ENCODE measurements around the gene DYRK1A. TPM values are rescaled to one million over a fixed set of nuclear protein-coding genes. Genes with fewer than 3 reads are reported as not detected.

DYRK1A gene
- total RNA-seq, 4 donors from 2014 or later: 71.5 to 116 (median 90.9) TPM

DNA sequence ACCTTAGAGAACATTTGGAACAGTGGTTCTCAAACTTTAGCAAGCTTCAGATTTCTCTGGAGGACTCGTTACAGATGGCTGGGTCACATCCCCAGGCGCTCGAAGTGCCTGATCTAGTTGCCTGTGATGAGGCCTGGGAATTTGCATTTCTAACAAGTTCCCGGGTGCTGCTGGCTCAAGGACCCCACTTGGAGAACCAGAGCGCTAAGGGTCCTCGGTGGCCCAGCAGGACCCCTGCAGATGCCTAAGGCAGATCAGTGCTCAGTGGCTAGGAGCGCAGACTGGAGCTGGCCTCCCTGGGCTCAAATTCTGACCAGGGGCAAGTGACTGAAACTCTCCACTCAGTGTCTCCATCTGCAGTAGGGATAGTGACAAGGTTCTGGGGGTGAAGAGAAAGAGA, 208.2 kb downstream of the DYRK1A start:
- no peak for DNase-seq
- no peaks in the 10 kb centered on the region for H3K27me3 ChIP-seq
- H3K27ac ChIP-seq: no peak overlapping the region
- WGBS, 2 donors (ENCODE audit: low coverage in 1 of 2): 95% methylated on average over 7 of the region's 7 CpGs; no CpG with 5 or more reads in 1 of the 2 donors
- H3K9me3 ChIP-seq: peaks cover 6 to 10% of the 10 kb centered on the region in 2 donors
- intact Hi-C loops (cut with DNase I; ENCODE audit: low total_unique reads): no loop called here
- H3K4me3 ChIP-seq: no peak overlapping the region
- no peaks in the 10 kb centered on the region for H3K4me1 ChIP-seq
- no peaks in the 10 kb centered on the region for H3K36me3 ChIP-seq
- TF ChIP-seq POLR2AphosphoS5 (IDR thresholded peaks at IDR 0.05): no peak
- TF ChIP-seq, protein P1, sequence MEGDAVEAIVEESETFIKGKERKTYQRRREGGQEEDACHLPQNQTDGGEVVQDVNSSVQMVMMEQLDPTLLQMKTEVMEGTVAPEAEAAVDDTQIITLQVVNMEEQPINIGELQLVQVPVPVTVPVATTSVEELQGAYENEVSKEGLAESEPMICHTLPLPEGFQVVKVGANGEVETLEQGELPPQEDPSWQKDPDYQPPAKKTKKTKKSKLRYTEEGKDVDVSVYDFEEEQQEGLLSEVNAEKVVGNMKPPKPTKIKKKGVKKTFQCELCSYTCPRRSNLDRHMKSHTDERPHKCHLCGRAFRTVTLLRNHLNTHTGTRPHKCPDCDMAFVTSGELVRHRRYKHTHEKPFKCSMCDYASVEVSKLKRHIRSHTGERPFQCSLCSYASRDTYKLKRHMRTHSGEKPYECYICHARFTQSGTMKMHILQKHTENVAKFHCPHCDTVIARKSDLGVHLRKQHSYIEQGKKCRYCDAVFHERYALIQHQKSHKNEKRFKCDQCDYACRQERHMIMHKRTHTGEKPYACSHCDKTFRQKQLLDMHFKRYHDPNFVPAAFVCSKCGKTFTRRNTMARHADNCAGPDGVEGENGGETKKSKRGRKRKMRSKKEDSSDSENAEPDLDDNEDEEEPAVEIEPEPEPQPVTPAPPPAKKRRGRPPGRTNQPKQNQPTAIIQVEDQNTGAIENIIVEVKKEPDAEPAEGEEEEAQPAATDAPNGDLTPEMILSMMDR (IDR thresholded peaks at IDR 0.05): no peak
- TF ChIP-seq POLR2A (IDR thresholded peaks at IDR 0.05): no peak
- no peak for TF ChIP-seq EP300 (IDR thresholded peaks at IDR 0.05; ENCODE audit: low read depth)
- in situ Hi-C loops (cut with MboI; ENCODE audit: low pct_ligation_motif_present in 1 of 4, low pct_unique_long_range_greater_than_20kb in 1 of 4, low sequenced_read_pairs in 3 of 4): loop anchor here in 1 of 4 donors (25.0 kb wide), 1 partner anchor 587 kb away; no protein-coding TSS in a partner anchor

DNA sequence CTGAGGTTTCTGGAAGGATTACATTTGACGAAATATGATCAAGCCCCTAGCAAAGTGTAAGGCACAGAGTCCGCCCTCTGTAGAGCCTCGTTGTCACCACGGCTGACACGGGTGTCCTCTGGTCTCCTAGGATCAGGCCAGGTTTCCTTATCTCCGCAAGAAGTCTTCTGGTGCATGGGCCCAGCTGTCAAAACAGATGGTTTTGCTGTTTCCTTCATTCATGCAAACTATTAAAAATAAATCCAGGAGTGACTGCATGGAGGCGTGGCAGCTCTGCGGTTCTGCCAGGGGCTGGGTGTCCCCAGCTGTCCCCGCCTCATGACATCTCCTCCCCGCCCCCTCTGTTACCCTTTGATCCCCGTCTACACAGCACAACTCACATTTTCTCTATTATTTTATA, 209.0 kb downstream of the DYRK1A start:
- no peak overlapping the region for H3K27ac ChIP-seq
- DNase-seq: no peak
- WGBS, 2 donors (ENCODE audit: low coverage in 1 of 2): 82 to 86% methylated on average over 1 to 11 of the region's 11 CpGs
- TF ChIP-seq POLR2AphosphoS5 (IDR thresholded peaks at IDR 0.05) (no peak), EP300 (IDR thresholded peaks at IDR 0.05; ENCODE audit: low read depth) (no peak), POLR2A (IDR thresholded peaks at IDR 0.05) (no peak)
- TF ChIP-seq, protein P1 (IDR thresholded peaks at IDR 0.05): no peak
- no peaks in the 10 kb centered on the region for H3K4me1 ChIP-seq
- no peaks in the 10 kb centered on the region for H3K36me3 ChIP-seq
- no peaks in the 10 kb centered on the region for H3K27me3 ChIP-seq
- no peak overlapping the region for H3K4me3 ChIP-seq
- peaks cover 6 to 10% of the 10 kb centered on the region in 2 donors for H3K9me3 ChIP-seq
- intact Hi-C loops (cut with DNase I; ENCODE audit: low total_unique reads): no loop called here
- in situ Hi-C loops (cut with MboI; ENCODE audit: low pct_ligation_motif_present in 1 of 4, low pct_unique_long_range_greater_than_20kb in 1 of 4, low sequenced_read_pairs in 3 of 4): no loop called here

Other genes starting within 250 kb of the DYRK1A start
- 100 to 1,000 TPM in 2 of 4 donors, 10 to 100 TPM in 2; 86.5 to 146 (median 108) TPM for gene VPS26C, start 99.4 kb upstream of the DYRK1A start, total RNA-seq

Data from transverse colon (tissue), 4 donors.